Stimulated activated CD4-positive, alpha-beta T cell treated with anti-CD3 and anti-CD28 coated beads, Interleukin-1b, Interleukin-23, amount 100 ng/mL, for 4 hours (primary cell): Measurements from ENCODE around the gene VRK2.
"Not testable (repeated sequence)": the region's sequence is repeated elsewhere in the genome, so short reads cannot be mapped to it uniquely, and the experiment has no call there.

Experiments used
- DNase-seq, 2 donors: peaks; one replicate each; pipeline ENCODE4 v3.0.0-alpha.2; 2020; ENCODE audit warnings: low read depth in 2 of 2

The VRK2 gene

DNA sequence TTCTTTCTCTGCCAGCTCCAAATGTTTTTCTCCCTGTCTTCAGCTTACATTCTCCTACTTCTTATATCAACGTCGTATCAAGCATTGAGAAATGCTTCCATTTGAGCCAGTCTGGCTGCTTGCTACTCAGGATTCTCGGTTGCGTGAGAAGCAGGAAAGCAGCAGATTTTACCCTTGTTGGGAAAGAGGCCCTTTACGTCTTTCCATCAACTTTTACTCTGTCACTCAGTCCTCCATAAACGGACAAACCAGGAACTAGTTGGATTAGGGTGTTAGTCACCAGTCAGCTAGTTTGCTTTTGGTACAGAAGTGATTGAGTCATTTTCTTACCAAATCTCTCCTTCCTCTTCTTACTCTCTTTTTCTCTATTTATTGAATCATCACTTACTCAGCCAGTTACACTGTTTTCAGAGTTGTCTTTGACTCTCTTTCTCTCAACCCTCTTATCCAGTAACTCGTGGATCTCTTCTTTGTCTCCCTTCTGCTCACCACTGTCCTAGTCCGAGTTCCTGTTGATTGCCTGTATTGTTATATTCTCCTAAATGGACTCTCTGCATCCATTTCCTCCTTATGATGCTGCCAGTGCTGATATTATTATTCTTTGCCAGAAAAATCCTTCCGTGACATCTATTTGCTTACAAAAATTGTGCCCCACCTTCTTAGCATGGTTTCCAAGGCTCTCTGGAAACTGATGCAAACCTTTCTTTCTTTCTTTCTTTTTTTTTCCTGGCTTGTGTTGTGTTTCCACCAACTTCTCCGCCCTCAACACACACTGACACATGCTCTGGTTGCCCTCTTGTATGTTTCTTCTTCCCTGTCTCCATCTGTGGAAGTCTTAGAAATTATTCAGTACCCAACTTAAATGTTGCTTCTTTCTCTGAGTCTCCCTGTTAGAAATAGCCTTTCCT is 61.5 kb downstream of the VRK2 start:
- DNase-seq: no peak

GRCh38 chr2:58109481-58109880 is 62.9 kb downstream of the VRK2 start:
- no peak for DNase-seq

GRCh38 chr2:58110765-58111164 is 64.2 kb downstream of the VRK2 start:
- no peak for DNase-seq

DNA sequence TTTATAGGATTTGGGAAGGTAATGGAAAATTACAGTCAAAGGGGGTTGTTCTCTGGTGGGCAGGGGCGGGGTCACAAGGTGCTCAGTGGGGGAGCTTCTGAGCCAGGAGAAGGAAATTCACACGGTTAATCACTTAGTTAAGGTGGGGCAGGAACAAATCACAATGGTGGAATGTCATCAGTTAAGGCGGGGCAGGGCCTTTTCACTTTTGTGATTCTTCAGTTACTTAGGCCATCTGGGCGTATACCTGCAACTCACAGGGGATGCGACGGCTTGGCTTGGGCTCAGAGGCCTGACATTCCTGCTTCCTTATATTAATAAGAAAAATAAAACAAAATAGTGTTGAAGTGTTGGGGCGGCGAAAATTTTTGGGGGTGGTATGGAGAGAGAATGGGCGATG is 67.0 kb downstream of the VRK2 start:
- not testable (repeated sequence) for DNase-seq

GRCh38 chr2:58120626-58121229 is 74.1 kb downstream of the VRK2 start:
- DNase-seq: no peak

DNA sequence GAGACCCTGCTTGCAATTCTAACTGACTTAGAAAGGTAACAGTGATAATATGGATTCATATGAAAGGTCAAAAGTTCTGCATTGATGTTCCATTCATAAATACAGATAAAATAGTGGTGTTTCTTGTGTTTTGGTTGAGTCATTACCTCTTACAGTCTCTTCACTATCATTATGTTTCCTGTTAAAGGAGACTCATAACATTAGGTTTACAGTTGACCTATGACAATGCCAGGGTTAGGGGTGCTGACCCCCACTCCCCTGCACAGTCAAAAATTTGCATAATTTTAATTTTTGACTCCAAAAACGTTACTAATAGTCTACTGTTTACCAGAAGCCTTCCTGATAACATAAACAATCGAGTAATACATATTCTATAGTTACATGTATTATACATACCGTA is 75.4 kb downstream of the VRK2 start:
- no peak for DNase-seq

DNA sequence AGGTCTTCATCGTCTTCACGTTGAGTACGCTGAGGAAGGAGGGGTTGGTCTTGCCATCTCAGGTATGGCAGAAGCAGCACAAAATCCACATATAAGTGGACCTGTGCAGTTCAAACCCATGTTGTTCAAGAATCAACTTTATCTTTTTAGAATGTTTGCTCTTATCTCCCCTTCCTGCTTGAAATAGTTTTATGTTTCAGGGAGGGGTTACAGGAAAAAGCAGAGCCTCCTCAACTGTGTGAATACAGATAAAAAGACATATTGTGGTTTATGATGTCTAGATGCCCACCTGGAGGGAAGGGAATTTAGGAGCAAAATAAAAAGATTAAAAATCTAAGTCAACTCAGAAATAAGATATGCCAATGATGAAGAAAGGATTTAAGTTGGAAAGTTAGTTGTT is 75.9 kb downstream of the VRK2 start:
- no peak for DNase-seq

DNA sequence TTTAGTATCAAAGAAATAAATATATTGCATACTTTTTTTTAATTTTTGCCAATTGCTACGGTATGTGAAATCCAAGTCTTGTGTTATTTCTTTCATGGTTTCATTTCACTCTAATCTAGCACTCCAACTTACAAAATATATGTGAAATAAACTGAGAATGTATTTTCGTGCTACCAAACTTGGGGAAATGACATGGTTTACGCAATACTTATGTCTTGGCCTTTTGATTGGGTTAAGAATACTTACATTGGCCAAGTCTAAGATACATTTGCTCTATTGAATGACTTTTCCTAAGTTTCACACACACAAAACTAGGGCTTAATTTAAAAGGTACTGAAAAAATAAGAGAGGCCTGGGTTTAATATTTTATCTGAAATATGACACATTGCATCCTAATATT is 80.5 kb downstream of the VRK2 start:
- DNase-seq: no peak

DNA sequence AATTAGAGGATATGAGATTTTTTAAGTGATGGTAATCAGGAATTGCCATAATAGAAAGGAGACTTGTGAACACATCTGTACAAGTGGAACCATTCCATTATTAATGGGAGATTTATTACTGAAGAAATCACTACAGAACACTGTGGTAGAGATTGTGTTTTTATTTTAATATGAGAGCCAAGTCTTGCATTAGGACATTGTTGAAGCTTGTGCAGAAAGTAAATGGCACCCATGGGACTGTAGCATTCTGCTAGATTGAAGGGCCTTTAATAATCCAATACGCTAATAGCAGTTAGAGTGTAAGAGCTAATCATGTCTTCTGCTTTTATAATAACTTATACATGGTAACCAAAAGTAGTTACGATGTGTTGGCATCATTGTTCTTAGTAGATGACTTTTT is 83.6 kb downstream of the VRK2 start:
- DNase-seq: no peak

DNA sequence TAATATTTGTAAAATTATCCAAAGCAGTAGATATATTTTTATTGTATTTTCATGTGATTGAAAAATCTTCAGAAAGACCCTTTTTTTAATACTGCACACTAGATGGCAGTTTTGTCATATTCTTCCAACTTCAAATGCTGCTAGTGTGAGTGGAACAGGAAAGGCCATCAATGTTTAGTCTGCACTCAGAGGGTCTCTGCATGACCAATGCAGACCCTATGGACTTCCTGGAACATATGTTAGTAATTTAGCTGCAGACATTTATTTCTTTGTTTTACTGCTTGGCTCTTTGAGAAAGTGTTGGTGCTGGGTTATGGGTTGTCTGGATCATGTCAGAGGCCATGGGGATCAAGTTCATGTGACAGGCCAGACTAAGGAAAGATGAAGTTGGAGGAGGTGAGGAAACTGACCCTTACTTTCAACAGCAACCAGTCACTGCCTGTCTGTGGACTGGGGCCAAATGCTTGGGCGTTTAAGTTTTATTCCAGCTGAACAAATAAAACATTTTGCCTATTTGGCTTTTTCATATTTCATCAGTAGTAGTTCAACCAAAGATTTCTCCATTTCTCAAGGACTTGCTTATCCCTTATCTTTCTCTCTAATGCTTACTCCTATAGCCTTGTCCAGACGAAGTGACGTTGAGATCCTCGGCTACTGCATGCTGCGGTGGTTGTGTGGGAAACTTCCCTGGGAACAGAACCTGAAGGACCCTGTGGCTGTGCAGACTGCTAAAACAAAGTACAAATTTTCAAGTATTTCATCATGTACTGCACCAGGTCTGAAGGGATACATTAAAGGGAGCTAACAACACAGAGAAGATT is 84.8 kb downstream of the VRK2 start:
- no peak for DNase-seq

GRCh38 chr2:58133395-58133794 is 86.8 kb downstream of the VRK2 start:
- no peak for DNase-seq

GRCh38 chr2:58135861-58136260 is 89.3 kb downstream of the VRK2 start:
- no peak for DNase-seq

GRCh38 chr2:58137221-58137620 is 90.6 kb downstream of the VRK2 start:
- no peak for DNase-seq

DNA sequence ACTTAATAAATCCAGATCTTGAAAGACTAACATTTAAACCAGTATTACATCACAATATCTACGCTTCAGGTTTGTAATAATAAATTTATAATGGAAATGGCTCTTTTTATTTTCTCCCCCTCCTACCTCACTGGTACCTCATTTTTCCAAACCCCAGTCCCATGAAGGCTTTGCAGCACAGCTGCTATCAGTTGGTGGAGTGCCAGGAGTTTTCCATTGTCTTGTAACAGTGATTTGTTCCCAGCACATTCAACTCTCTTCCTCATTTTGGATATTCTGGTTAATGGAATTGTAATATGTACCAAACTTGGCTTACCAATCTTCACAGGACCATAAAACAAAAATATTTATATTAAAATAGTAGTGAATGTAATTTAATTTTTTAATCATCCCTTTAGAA is 91.2 kb downstream of the VRK2 start:
- DNase-seq: no peak

DNA sequence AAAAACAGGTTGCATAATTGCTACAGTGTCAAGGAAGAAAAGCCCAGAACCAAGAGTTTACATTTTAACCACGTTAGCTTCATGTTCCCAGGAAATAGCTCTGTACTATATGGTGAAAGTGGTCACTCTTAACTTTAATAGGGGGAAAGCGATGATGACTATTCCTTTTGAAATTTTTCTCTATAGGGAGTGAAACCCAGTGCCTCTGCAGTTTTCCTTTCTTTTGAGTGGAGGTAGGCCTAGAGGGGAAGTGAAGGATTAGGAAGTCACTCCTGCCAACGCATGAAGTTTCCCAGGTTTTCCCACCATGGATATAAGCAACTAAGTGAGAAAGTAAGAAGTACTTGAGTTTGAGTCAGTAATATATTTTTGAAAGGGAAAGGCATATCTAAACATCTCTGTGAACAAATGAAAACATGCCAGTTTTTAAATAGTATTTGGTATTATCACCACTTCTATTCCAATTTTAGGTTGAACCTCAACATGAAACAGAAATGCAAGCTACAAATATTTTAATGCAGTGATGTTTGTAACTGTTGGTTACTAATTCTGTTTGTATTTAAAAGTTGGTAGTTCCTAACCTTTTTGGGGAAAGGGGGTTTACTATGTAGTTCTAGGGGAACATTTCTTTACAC is 91.9 kb downstream of the VRK2 start:
- DNase-seq: no peak

GRCh38 chr2:58140508-58141072 is 94.0 kb downstream of the VRK2 start:
- no peak for DNase-seq

GRCh38 chr2:58145769-58146168 is 99.2 kb downstream of the VRK2 start:
- DNase-seq: not testable (repeated sequence)

GRCh38 chr2:58146707-58147106 is 100.1 kb downstream of the VRK2 start:
- DNase-seq: peak in 1 of 2 donors; percentile 7

DNA sequence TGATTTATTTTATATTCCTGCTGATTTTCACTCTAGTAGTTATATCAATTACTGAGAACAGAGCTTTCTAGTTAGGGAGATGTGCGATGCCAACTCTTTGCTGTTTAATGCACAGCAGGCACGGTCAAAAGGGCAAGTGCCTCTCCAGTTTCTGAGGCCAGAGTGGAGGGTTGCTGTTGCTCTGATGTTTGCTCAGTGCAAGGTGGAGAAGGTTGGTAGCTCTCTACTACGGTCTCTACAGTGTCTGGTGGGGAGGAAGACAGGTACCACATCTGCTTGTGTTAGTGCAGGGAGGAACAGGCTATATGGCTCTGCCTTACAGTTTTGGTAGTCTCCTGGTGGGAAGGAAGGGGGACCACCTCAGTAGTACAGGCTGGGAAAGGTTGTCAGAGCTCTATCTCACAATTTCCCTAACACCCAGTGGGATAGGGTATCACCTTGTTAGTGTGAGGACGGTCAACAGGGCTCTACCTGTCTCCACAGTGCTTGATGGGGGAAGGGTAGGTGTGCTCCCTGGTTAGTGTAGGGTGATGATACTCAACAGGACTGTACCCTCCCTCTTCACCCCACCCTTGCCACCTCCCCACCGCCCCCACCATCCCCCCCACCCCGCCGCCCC is 108.7 kb downstream of the VRK2 start:
- no peak for DNase-seq

DNA sequence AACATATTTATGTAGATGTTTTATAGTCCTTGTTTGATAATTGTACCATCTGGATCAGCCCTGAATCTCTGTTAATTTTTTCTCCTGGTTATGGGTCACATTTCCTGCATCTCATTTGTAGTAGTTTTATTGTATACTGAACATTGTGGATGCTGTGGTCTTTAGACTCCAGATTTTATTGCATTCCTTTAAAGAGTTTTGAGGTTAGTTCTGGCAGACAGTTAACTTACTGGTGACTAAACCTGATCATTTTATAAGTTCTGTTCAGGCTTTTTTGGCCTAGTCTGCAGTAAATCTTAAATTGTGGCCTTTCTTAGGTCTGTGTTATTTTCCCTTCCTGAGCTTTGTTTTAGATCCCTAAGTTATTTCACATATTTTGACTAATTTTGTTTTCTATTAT is 110.2 kb downstream of the VRK2 start:
- DNase-seq: no peak

- DNase-seq: no peak
Measured at GRCh38 chr2:58157754-58158153, 111.1 kb downstream of the VRK2 start.
